Activated T-helper 1 cell treated with anti-CD3 and anti-CD28 coated beads, Interleukin-12 subunit alpha, Interleukin-12 subunit beta, Interleukin-2, Interleukin-4 antibody, amounts not matched to agents 30 ng/mL and 10 ng/mL and 1 ng/mL, durations not matched to agents 14 hours and 24 hours and 36 hours (primary cell): Measurements from ENCODE around the gene STEAP1B. TPM values are rescaled to one million over a fixed set of nuclear protein-coding genes. Genes with fewer than 3 reads are reported as not detected.
"Not testable (repeated sequence)": the region's sequence is repeated elsewhere in the genome, so short reads cannot be mapped to it uniquely, and the experiment has no call there.

Experiments
- DNase-seq: peaks from one replicate; pipeline ENCODE4 v3.0.0; 2021; ENCODE audit warnings: low spot score
- H3K27ac Mint-ChIP-seq: one replicate; pipeline ENCODE4 v1.8.0; 2021; ENCODE audit warnings: mild to moderate bottlenecking, mixed read lengths
- H3K27me3 Mint-ChIP-seq: one replicate; pipeline ENCODE4 v1.8.0; 2022; ENCODE audit warnings: mild to moderate bottlenecking, moderate library complexity, mixed read lengths; ENCODE audit not compliant: insufficient read depth
- H3K36me3 Mint-ChIP-seq: one replicate; pipeline ENCODE4 v1.8.0; 2021; ENCODE audit warnings: low read depth, mixed read lengths
- H3K4me1 Mint-ChIP-seq: one replicate; pipeline ENCODE4 v1.8.0; 2021; ENCODE audit warnings: low read depth, mixed read lengths
- H3K4me3 Mint-ChIP-seq: one replicate; pipeline ENCODE4 v1.8.0; 2021; ENCODE audit warnings: mild to moderate bottlenecking, moderate library complexity, mixed read lengths
- H3K9me3 Mint-ChIP-seq: one replicate; pipeline ENCODE4 v1.8.0; 2021; ENCODE audit warnings: mixed read lengths
- intact Hi-C: fragments of 100-400 bp; cut with micrococcal nuclease; formaldehyde crosslinking; loops from one replicate; pipeline ENCODE4 v1.15.1; 2024
- total RNA-seq: library from RNA; stranded (reverse); gene quantifications from 2 replicates; pipeline ENCODE4 v1.2.3, GENCODE V29; 2022

STEAP1B gene
- total RNA-seq, 1 donor from 2014 or later, result 0.16 TPM

GRCh38 chr7:22523478-22524352 is 23.7 kb upstream of the STEAP1B start:
- not testable (repeated sequence) for H3K9me3 Mint-ChIP-seq, H3K4me1 Mint-ChIP-seq, H3K27ac Mint-ChIP-seq, H3K36me3 Mint-ChIP-seq, DNase-seq, H3K4me3 Mint-ChIP-seq
- peaks cover 17% of the 10 kb centered on the region for H3K27me3 Mint-ChIP-seq
- intact Hi-C loops, result loop anchor here (1.0 kb wide), 1 partner anchor 259 kb away; no protein-coding TSS in a partner anchor

- intact Hi-C loops, H3K27ac Mint-ChIP-seq, DNase-seq, H3K4me3 Mint-ChIP-seq, H3K9me3 Mint-ChIP-seq, H3K36me3 Mint-ChIP-seq, H3K4me1 Mint-ChIP-seq: not testable (repeated sequence)
- peaks cover 12% of the 10 kb centered on the region for H3K27me3 Mint-ChIP-seq
These were observed 19.6 kb upstream of the STEAP1B start for GRCh38 chr7:22519560-22519959.

- H3K9me3 Mint-ChIP-seq, H3K27me3 Mint-ChIP-seq, DNase-seq, H3K4me3 Mint-ChIP-seq, intact Hi-C loops, H3K27ac Mint-ChIP-seq, H3K36me3 Mint-ChIP-seq, H3K4me1 Mint-ChIP-seq: not testable (repeated sequence)
These were observed 17.0 kb upstream of the STEAP1B start for GRCh38 chr7:22516950-22517349.

- intact Hi-C loops, H3K36me3 Mint-ChIP-seq, DNase-seq, H3K27me3 Mint-ChIP-seq, H3K27ac Mint-ChIP-seq, H3K4me3 Mint-ChIP-seq, H3K4me1 Mint-ChIP-seq, H3K9me3 Mint-ChIP-seq: not testable (repeated sequence)
These were observed 15.0 kb upstream of the STEAP1B start for GRCh38 chr7:22514963-22515362.

GRCh38 chr7:22507320-22507719 is 7.3 kb upstream of the STEAP1B start:
- DNase-seq, intact Hi-C loops, H3K27ac Mint-ChIP-seq, H3K4me3 Mint-ChIP-seq, H3K27me3 Mint-ChIP-seq, H3K4me1 Mint-ChIP-seq, H3K36me3 Mint-ChIP-seq, H3K9me3 Mint-ChIP-seq: not testable (repeated sequence)

- H3K9me3 Mint-ChIP-seq, H3K4me1 Mint-ChIP-seq, H3K27ac Mint-ChIP-seq, DNase-seq, H3K4me3 Mint-ChIP-seq, intact Hi-C loops, H3K27me3 Mint-ChIP-seq, H3K36me3 Mint-ChIP-seq: not testable (repeated sequence)
These were observed 6.5 kb upstream of the STEAP1B start for GRCh38 chr7:22506316-22507020.

GRCh38 chr7:22504519-22504918 is 4.5 kb upstream of the STEAP1B start:
- intact Hi-C loops, H3K27ac Mint-ChIP-seq, H3K36me3 Mint-ChIP-seq, H3K4me3 Mint-ChIP-seq, H3K4me1 Mint-ChIP-seq, H3K27me3 Mint-ChIP-seq, DNase-seq, H3K9me3 Mint-ChIP-seq: not testable (repeated sequence)

GRCh38 chr7:22502104-22502503 is 2.1 kb upstream of the STEAP1B start:
- DNase-seq, H3K4me1 Mint-ChIP-seq, H3K9me3 Mint-ChIP-seq, intact Hi-C loops, H3K4me3 Mint-ChIP-seq, H3K36me3 Mint-ChIP-seq, H3K27ac Mint-ChIP-seq: not testable (repeated sequence)
- peaks cover 26% of the 10 kb centered on the region for H3K27me3 Mint-ChIP-seq

GRCh38 chr7:22501336-22501735 is 1.3 kb upstream of the STEAP1B start:
- H3K4me1 Mint-ChIP-seq, H3K36me3 Mint-ChIP-seq, H3K9me3 Mint-ChIP-seq, intact Hi-C loops, DNase-seq, H3K27ac Mint-ChIP-seq, H3K4me3 Mint-ChIP-seq: not testable (repeated sequence)
- H3K27me3 Mint-ChIP-seq, result peaks cover 28% of the 10 kb centered on the region

- Mint-ChIP-seq H3K4me3 (no peak overlapping the region), H3K36me3 (no peaks in the 10 kb centered on the region), H3K4me1 (peaks cover 4% of the 10 kb centered on the region), H3K9me3 (no peaks in the 10 kb centered on the region), H3K27ac (no peak overlapping the region), H3K27me3 (peaks cover 24% of the 10 kb centered on the region)
- no peak for DNase-seq
- intact Hi-C loops, result no loop called here
These were observed 944 bp downstream of the STEAP1B start for GRCh38 chr7:22499044-22499443.

GRCh38 chr7:22496912-22497311 is 3.1 kb downstream of the STEAP1B start:
- intact Hi-C loops, H3K27ac Mint-ChIP-seq, H3K4me1 Mint-ChIP-seq, H3K9me3 Mint-ChIP-seq, H3K36me3 Mint-ChIP-seq, H3K4me3 Mint-ChIP-seq, DNase-seq: not testable (repeated sequence)
- H3K27me3 Mint-ChIP-seq, result peaks cover 21% of the 10 kb centered on the region

- H3K27me3 Mint-ChIP-seq, result peaks cover 21% of the 10 kb centered on the region
- H3K27ac Mint-ChIP-seq, H3K4me1 Mint-ChIP-seq, intact Hi-C loops, H3K9me3 Mint-ChIP-seq, H3K36me3 Mint-ChIP-seq, H3K4me3 Mint-ChIP-seq, DNase-seq: not testable (repeated sequence)
These were observed 3.6 kb downstream of the STEAP1B start for GRCh38 chr7:22496296-22496888.
